K562 (cell line): ENCODE results near the gene ARHGDIA. TPM values are rescaled to one million over a fixed set of nuclear protein-coding genes. Genes with fewer than 3 reads are reported as not detected.

Experiments used
- C11orf30 ChIP-seq: fragments of 450-650 bp; IDR thresholded peaks from 2 replicates; pipeline ENCODE4 v1.6.1; 2016; ENCODE audit warnings: low read depth, mild to moderate bottlenecking
- FOXK2 ChIP-seq, 2 experiments: fragments of 450-650 bp; IDR thresholded peaks in 1 of 2; conservative IDR thresholded peaks in 1 of 2; 2 replicates each; pipeline ENCODE4 v1.6.1; 2016; ENCODE audit warnings: low read depth in 2 of 2, mild to moderate bottlenecking in 1 of 2
- GTF2B ChIP-seq: IDR thresholded peaks from 2 replicates; pipeline ENCODE4 v1.6.1; 2011; ENCODE audit not compliant: insufficient read length; ENCODE audit errors: extremely low read depth
- HNRNPUL1 ChIP-seq: fragments of 200-400 bp; formaldehyde crosslinking; IDR thresholded peaks from 2 replicates; pipeline ENCODE4 v1.6.1; 2017; ENCODE audit warnings: low read length
- KLF1 ChIP-seq: fragments of 450-650 bp; IDR thresholded peaks from 2 replicates; pipeline ENCODE4 v1.6.1; 2016; ENCODE audit warnings: missing genetic modification characterization, missing compliant biosample characterization
- NCOA6 ChIP-seq: fragments of 450-650 bp; IDR thresholded peaks from 2 replicates; pipeline ENCODE4 v1.6.1; 2017; ENCODE audit warnings: mild to moderate bottlenecking
- OTX1 ChIP-seq: fragments of 450-650 bp; formaldehyde crosslinking; IDR thresholded peaks from 2 replicates; pipeline ENCODE4 v1.4.0; 2022; ENCODE audit warnings: mild to moderate bottlenecking
- SOX6 ChIP-seq: fragments of 450-650 bp; IDR thresholded peaks from 2 replicates; pipeline ENCODE4 v1.6.1; 2014; ENCODE audit warnings: mild to moderate bottlenecking
- TCF7L2 ChIP-seq: fragments of 150-350 bp; IDR thresholded peaks from 2 replicates; pipeline ENCODE4 v1.6.1; 2016; ENCODE audit warnings: low read depth, mild to moderate bottlenecking, low read length, moderate library complexity
- ZBTB40 ChIP-seq, 2 experiments: fragments of 450-650 bp in 1 of 2; sonication (generic) in 1 of 2; formaldehyde crosslinking in 1 of 2; IDR thresholded peaks; 2 replicates each; pipeline versions ENCODE4 v1.7.1 to v1.9.0; 2016 to 2022; ENCODE audit warnings: inconsistent platforms in 1 of 2, mild to moderate bottlenecking in 1 of 2, missing genetic modification reagents in 1 of 2
- ZFX ChIP-seq: sonication (generic); formaldehyde crosslinking; IDR thresholded peaks from 2 replicates; pipeline ENCODE4 v1.8.0; 2022; ENCODE audit warnings: mild to moderate bottlenecking, missing genetic modification reagents, moderate library complexity
- ZHX1 ChIP-seq: fragments of 150-350 bp; conservative IDR thresholded peaks from 2 replicates; pipeline ENCODE4 v1.6.1; 2014; ENCODE audit warnings: low read length
- ZNF445 ChIP-seq: fragments of 250-450 bp; sonication (Bioruptor Pico); IDR thresholded peaks from 2 replicates; pipeline ENCODE4 v1.4.0; 2020; ENCODE audit warnings: low read depth, mild to moderate bottlenecking, moderate library complexity
- polyA plus RNA-seq, 8 experiments: library from polyadenylated mRNA; depleted of rRNA in 4 of 8; stranded (reverse) in 5 of 8; unstranded in 3 of 8; fragments of >200 nt; fragmentation: Nextera tagmentation in 2 of 8; fragmentation: Illumina TruSeq in 1 of 8; extraction: Ambion mirVana in 2 of 8; extraction: Trizol in 1 of 8; gene quantifications; 2 replicates each; pipeline versions ENCODE4 v1.2.1 to v1.2.3, GENCODE V29; 2011 to 2014; ENCODE audit warnings: inconsistent platforms in 1 of 8, missing spikeins in 1 of 8
- total RNA-seq, 7 experiments: library from RNA; depleted of rRNA in 6 of 7; stranded (reverse); fragments of >200 nt in 6 of 7; fragmentation: Illumina TruSeq in 2 of 7; extraction: Trizol in 2 of 7; gene quantifications; 2 replicates each; pipeline versions ENCODE4 v1.2.1 to v1.2.3, GENCODE V29; 2011 to 2021; ENCODE audit warnings: low replicate concordance in 1 of 7

Gene ARHGDIA
- total and polyA plus RNA-seq, 9 of the 15 experiments (the other 6 are each of a cell fraction or from before 2014, with no cell fraction given): 9.6 to 340 (median 97.6) TPM

- TF ChIP-seq ZBTB40 (IDR thresholded peaks at IDR 0.05): no peak
- TF ChIP-seq ZBTB40 (CRISPR knock-in tag; IDR thresholded peaks at IDR 0.05): no peak
- TF ChIP-seq C11orf30: no peak
- TF ChIP-seq FOXK2 (conservative IDR thresholded peaks at IDR 0.05 in 1 of 2, IDR thresholded peaks at IDR 0.05 in 1 of 2; ENCODE audit: low read depth in 2 of 2): peak in 1 of 2 experiments; percentile 42; a peak in 1 of 4 replicates
- no peak for TF ChIP-seq ZHX1
- no peak for TF ChIP-seq HNRNPUL1
- no peak for TF ChIP-seq OTX1 (CRISPR knock-in tag)
- TF ChIP-seq ZNF445 (CRISPR knock-in tag): no peak
- peak; percentile 10; the same call in 1 of the 2 replicates for TF ChIP-seq ZFX (CRISPR knock-in tag)
- TF ChIP-seq TCF7L2: no peak
- no peak for TF ChIP-seq GTF2B
- no peak for TF ChIP-seq KLF1 (tag)
- TF ChIP-seq NCOA6: no peak
- TF ChIP-seq SOX6: peak; percentile 74
These were observed 39.1 kb upstream of the ARHGDIA start (continued) for GRCh38 chr17:81909966-81910839.
